Measurements from ENCODE around the gene VKORC1L1.
A peak's percentile ranks its signal among the peaks of the same experiment; 100 is the strongest.
"Not testable (repeated sequence)": the region's sequence is repeated elsewhere in the genome, so short reads cannot be mapped to it uniquely, and the experiment has no call there.

Gene VKORC1L1

GRCh38 chr7:65872776-65873581 is at the start of gene VKORC1L1:
Gene VKORC1L1, plus strand, starts transcription at chr7:65873074. Its CDS starts 298 bp downstream, at chr7:65873372.
- no peak within 1 kb of the TSS for H3K27ac ChIP-seq (ENCODE audit: low read depth, low read length)

GRCh38 chr7:65827366-65827765 is 45.5 kb upstream of the VKORC1L1 start:
- Histone ChIP-seq H3K4me3 (ENCODE audit: low read depth, low read length) (no peak overlapping the region), H3K36me3 (ENCODE audit: control insufficient read depth, insufficient read depth, low read length) (no peaks in the 10 kb centered on the region), H3K9me3 (ENCODE audit: control insufficient read depth, insufficient read depth, low read depth, low read length) (no peaks in the 10 kb centered on the region), H3K27me3 (ENCODE audit: control insufficient read depth, insufficient read depth, low read length) (no peaks in the 10 kb centered on the region), H3K9ac (ENCODE audit: low read length) (no peak overlapping the region), H3K4me1 (ENCODE audit: control insufficient read depth, insufficient read depth, low read length) (no peaks in the 10 kb centered on the region), H3K27ac (ENCODE audit: low read depth, low read length) (no peak overlapping the region)

More at GRCh38 chr7:65872776-65873581, at the start of gene VKORC1L1:
- no peaks in the 10 kb centered on the region for H3K9me3 ChIP-seq (ENCODE audit: control insufficient read depth, insufficient read depth, low read depth, low read length)
- H3K36me3 ChIP-seq (ENCODE audit: control insufficient read depth, insufficient read depth, low read length) = no peaks in the 10 kb centered on the region
- peak within 1 kb of the TSS; percentile 88 for H3K4me3 ChIP-seq (ENCODE audit: low read depth, low read length)
- peak within 1 kb of the TSS; percentile 86 for H3K9ac ChIP-seq (ENCODE audit: low read length)
- H3K27me3 ChIP-seq (ENCODE audit: control insufficient read depth, insufficient read depth, low read length) = no peaks in the 10 kb centered on the region
- no peaks in the 10 kb centered on the region for H3K4me1 ChIP-seq (ENCODE audit: control insufficient read depth, insufficient read depth, low read length)

GRCh38 chr7:65832281-65832680 is 40.6 kb upstream of the VKORC1L1 start:
- Histone ChIP-seq H3K4me3 (ENCODE audit: low read depth, low read length) (no peak overlapping the region), H3K36me3 (ENCODE audit: control insufficient read depth, insufficient read depth, low read length) (no peaks in the 10 kb centered on the region), H3K9ac (ENCODE audit: low read length) (no peak overlapping the region), H3K27ac (ENCODE audit: low read depth, low read length) (no peak overlapping the region), H3K27me3 (ENCODE audit: control insufficient read depth, insufficient read depth, low read length) (no peaks in the 10 kb centered on the region), H3K9me3 (ENCODE audit: control insufficient read depth, insufficient read depth, low read depth, low read length) (no peaks in the 10 kb centered on the region), H3K4me1 (ENCODE audit: control insufficient read depth, insufficient read depth, low read length) (0 out of 2 replicates have a peak, but pooled peaks cover 2% of the 10 kb centered on the region)

GRCh38 chr7:65836684-65837083 is 36.2 kb upstream of the VKORC1L1 start:
- not testable (repeated sequence) for H3K4me3 ChIP-seq (ENCODE audit: low read depth, low read length); H3K36me3 ChIP-seq (ENCODE audit: control insufficient read depth, insufficient read depth, low read length); H3K9me3 ChIP-seq (ENCODE audit: control insufficient read depth, insufficient read depth, low read depth, low read length); H3K27me3 ChIP-seq (ENCODE audit: control insufficient read depth, insufficient read depth, low read length); H3K27ac ChIP-seq (ENCODE audit: low read depth, low read length); H3K4me1 ChIP-seq (ENCODE audit: control insufficient read depth, insufficient read depth, low read length); H3K9ac ChIP-seq (ENCODE audit: low read length)

GRCh38 chr7:65837541-65837956 is 35.3 kb upstream of the VKORC1L1 start:
- not testable (repeated sequence) for H3K36me3 ChIP-seq (ENCODE audit: control insufficient read depth, insufficient read depth, low read length); H3K9me3 ChIP-seq (ENCODE audit: control insufficient read depth, insufficient read depth, low read depth, low read length); H3K27ac ChIP-seq (ENCODE audit: low read depth, low read length); H3K9ac ChIP-seq (ENCODE audit: low read length); H3K4me3 ChIP-seq (ENCODE audit: low read depth, low read length); H3K27me3 ChIP-seq (ENCODE audit: control insufficient read depth, insufficient read depth, low read length); H3K4me1 ChIP-seq (ENCODE audit: control insufficient read depth, insufficient read depth, low read length)

GRCh38 chr7:65839846-65840245 is 33.0 kb upstream of the VKORC1L1 start:
- Histone ChIP-seq H3K36me3 (ENCODE audit: control insufficient read depth, insufficient read depth, low read length) (no peaks in the 10 kb centered on the region), H3K9me3 (ENCODE audit: control insufficient read depth, insufficient read depth, low read depth, low read length) (no peaks in the 10 kb centered on the region), H3K27ac (ENCODE audit: low read depth, low read length) (no peak overlapping the region), H3K9ac (ENCODE audit: low read length) (no peak overlapping the region), H3K27me3 (ENCODE audit: control insufficient read depth, insufficient read depth, low read length) (no peaks in the 10 kb centered on the region), H3K4me3 (ENCODE audit: low read depth, low read length) (no peak overlapping the region), H3K4me1 (ENCODE audit: control insufficient read depth, insufficient read depth, low read length) (peaks cover 6% of the 10 kb centered on the region; the same call in 1 of the 2 replicates)

GRCh38 chr7:65840446-65840845 is 32.4 kb upstream of the VKORC1L1 start:
- no peak overlapping the region for H3K4me3 ChIP-seq (ENCODE audit: low read depth, low read length)
- H3K27me3 ChIP-seq (ENCODE audit: control insufficient read depth, insufficient read depth, low read length) = no peaks in the 10 kb centered on the region
- H3K4me1 ChIP-seq (ENCODE audit: control insufficient read depth, insufficient read depth, low read length) = peaks cover 6% of the 10 kb centered on the region; the same call in 1 of the 2 replicates
- H3K27ac ChIP-seq (ENCODE audit: low read depth, low read length) = no peak overlapping the region
- H3K9ac ChIP-seq (ENCODE audit: low read length) = no peak overlapping the region
- H3K9me3 ChIP-seq (ENCODE audit: control insufficient read depth, insufficient read depth, low read depth, low read length) = no peaks in the 10 kb centered on the region
- no peaks in the 10 kb centered on the region for H3K36me3 ChIP-seq (ENCODE audit: control insufficient read depth, insufficient read depth, low read length)

- H3K9ac ChIP-seq (ENCODE audit: low read length); H3K36me3 ChIP-seq (ENCODE audit: control insufficient read depth, insufficient read depth, low read length); H3K27ac ChIP-seq (ENCODE audit: low read depth, low read length); H3K4me3 ChIP-seq (ENCODE audit: low read depth, low read length); H3K9me3 ChIP-seq (ENCODE audit: control insufficient read depth, insufficient read depth, low read depth, low read length); H3K4me1 ChIP-seq (ENCODE audit: control insufficient read depth, insufficient read depth, low read length); H3K27me3 ChIP-seq (ENCODE audit: control insufficient read depth, insufficient read depth, low read length): not testable (repeated sequence)
Observed at GRCh38 chr7:65843616-65844015, 29.3 kb upstream of the VKORC1L1 start.

GRCh38 chr7:65846008-65846570 is 26.8 kb upstream of the VKORC1L1 start:
- H3K27me3 ChIP-seq (ENCODE audit: control insufficient read depth, insufficient read depth, low read length) = no peaks in the 10 kb centered on the region
- no peaks in the 10 kb centered on the region for H3K9me3 ChIP-seq (ENCODE audit: control insufficient read depth, insufficient read depth, low read depth, low read length)
- no peak overlapping the region for H3K4me3 ChIP-seq (ENCODE audit: low read depth, low read length)
- no peak overlapping the region for H3K27ac ChIP-seq (ENCODE audit: low read depth, low read length)
- H3K9ac ChIP-seq (ENCODE audit: low read length) = no peak overlapping the region
- no peaks in the 10 kb centered on the region for H3K36me3 ChIP-seq (ENCODE audit: control insufficient read depth, insufficient read depth, low read length)
- no peaks in the 10 kb centered on the region for H3K4me1 ChIP-seq (ENCODE audit: control insufficient read depth, insufficient read depth, low read length)

GRCh38 chr7:65853426-65853825 is 19.4 kb upstream of the VKORC1L1 start:
- H3K36me3 ChIP-seq (ENCODE audit: control insufficient read depth, insufficient read depth, low read length); H3K27ac ChIP-seq (ENCODE audit: low read depth, low read length); H3K27me3 ChIP-seq (ENCODE audit: control insufficient read depth, insufficient read depth, low read length); H3K4me3 ChIP-seq (ENCODE audit: low read depth, low read length); H3K9me3 ChIP-seq (ENCODE audit: control insufficient read depth, insufficient read depth, low read depth, low read length); H3K4me1 ChIP-seq (ENCODE audit: control insufficient read depth, insufficient read depth, low read length); H3K9ac ChIP-seq (ENCODE audit: low read length): not testable (repeated sequence)

- not testable (repeated sequence) for H3K36me3 ChIP-seq (ENCODE audit: control insufficient read depth, insufficient read depth, low read length); H3K27ac ChIP-seq (ENCODE audit: low read depth, low read length); H3K9me3 ChIP-seq (ENCODE audit: control insufficient read depth, insufficient read depth, low read depth, low read length); H3K9ac ChIP-seq (ENCODE audit: low read length); H3K4me1 ChIP-seq (ENCODE audit: control insufficient read depth, insufficient read depth, low read length); H3K4me3 ChIP-seq (ENCODE audit: low read depth, low read length); H3K27me3 ChIP-seq (ENCODE audit: control insufficient read depth, insufficient read depth, low read length)
Observed at GRCh38 chr7:65853892-65854291, 19.0 kb upstream of the VKORC1L1 start.

All from HUES6 (cell line).